GM12801 (cell line): ENCODE measurements around the gene ARMC3.

Experiments used
- CTCF ChIP-seq: IDR thresholded peaks from one replicate; pipeline ENCODE4 v1.5.1; 2011; ENCODE audit warnings: control low read depth; ENCODE audit not compliant: insufficient read length; ENCODE audit errors: extremely low read depth

The ARMC3 gene

GRCh38 chr10:22927661-22928403, at the start of gene ARMC3:
ARMC3 (plus strand) TSS chr10:22928053; CDS start chr10:22931997, 3,944 bp downstream.
- no peak for TF ChIP-seq CTCF

GRCh38 chr10:22891797-22892196, 36.1 kb upstream of the ARMC3 start:
- TF ChIP-seq CTCF = no peak

- no peak for TF ChIP-seq CTCF
These were observed 34.1 kb upstream of the ARMC3 start for GRCh38 chr10:22893781-22894180.

GRCh38 chr10:22894714-22895113, 33.1 kb upstream of the ARMC3 start:
- TF ChIP-seq CTCF = no peak

- no peak for TF ChIP-seq CTCF
These were observed 32.6 kb upstream of the ARMC3 start for GRCh38 chr10:22895252-22895651.

GRCh38 chr10:22897371-22897770, 30.5 kb upstream of the ARMC3 start:
- no peak for TF ChIP-seq CTCF

- no peak for TF ChIP-seq CTCF
These were observed 28.5 kb upstream of the ARMC3 start for GRCh38 chr10:22899307-22899706.
